Liver (tissue), 9 donors: ENCODE measurements around the gene MAPKBP1. TPM values are rescaled to one million over a fixed set of nuclear protein-coding genes. Genes with fewer than 3 reads are reported as not detected.

Source experiments
- DNase-seq: peaks from one replicate; pipeline ENCODE4 v3.0.0-alpha.2; 2017; ENCODE audit warnings: low spot score
- H3K27ac ChIP-seq, 2 donors: one replicate each; pipeline ENCODE4 v1.7.0; 2013; ENCODE audit warnings: inconsistent platforms in 2 of 2, low read length in 2 of 2, control low read depth in 1 of 2, low read depth in 1 of 2, mild to moderate bottlenecking in 1 of 2
- H3K27me3 ChIP-seq, 4 donors: one replicate each; pipeline versions ENCODE4 v1.6.1 to v1.7.0; 2013; ENCODE audit warnings: low read length in 3 of 4, inconsistent platforms in 1 of 4, mild to moderate bottlenecking in 1 of 4, moderate library complexity in 1 of 4; ENCODE audit not compliant: control insufficient read depth in 4 of 4, insufficient read depth in 4 of 4
- H3K36me3 ChIP-seq, 4 donors: one replicate each; pipeline versions ENCODE4 v1.6.1 to v1.7.0; 2013; ENCODE audit warnings: low read length in 3 of 4, mild to moderate bottlenecking in 3 of 4, low read depth in 1 of 4, moderate library complexity in 1 of 4; ENCODE audit not compliant: control insufficient read depth in 4 of 4, insufficient read depth in 3 of 4
- H3K4me1 ChIP-seq, 4 donors: one replicate each; pipeline versions ENCODE4 v1.6.1 to v1.7.0; 2013; ENCODE audit warnings: low read length in 3 of 4, mild to moderate bottlenecking in 3 of 4, moderate library complexity in 1 of 4; ENCODE audit not compliant: control insufficient read depth in 4 of 4, insufficient read depth in 4 of 4
- H3K4me3 ChIP-seq, 3 donors: one replicate each; pipeline versions ENCODE4 v1.6.1 to v1.7.0; 2013; ENCODE audit warnings: low read length in 3 of 3, control low read depth in 1 of 3, low read depth in 1 of 3, mild to moderate bottlenecking in 1 of 3
- H3K9ac ChIP-seq, 2 donors: one replicate each; pipeline ENCODE4 v1.7.0; 2013; ENCODE audit warnings: low read length in 2 of 2, mild to moderate bottlenecking in 2 of 2, moderate library complexity in 2 of 2, control low read depth in 1 of 2, low read depth in 1 of 2
- H3K9me3 ChIP-seq, 4 donors: one replicate each; pipeline versions ENCODE4 v1.6.1 to v1.7.0; 2013; ENCODE audit warnings: low read length in 3 of 4; ENCODE audit not compliant: control insufficient read depth in 4 of 4
- EGR1 ChIP-seq, 2 donors: IDR thresholded peaks; 2 replicates each; pipeline ENCODE4 v1.6.1; 2016 to 2018; ENCODE audit warnings: antibody characterized with exemption in 2 of 2, low read depth in 2 of 2
- FOXA1 ChIP-seq: IDR thresholded peaks from 2 replicates; pipeline ENCODE4 v1.6.1; 2016; ENCODE audit warnings: antibody characterized with exemption
- FOXA2 ChIP-seq: IDR thresholded peaks from 2 replicates; pipeline ENCODE4 v1.6.1; 2016; ENCODE audit warnings: antibody characterized with exemption
- GABPA ChIP-seq, 2 donors: IDR thresholded peaks in 1 of 2; conservative IDR thresholded peaks in 1 of 2; 2 replicates each; pipeline ENCODE4 v1.6.1; 2016; ENCODE audit warnings: antibody characterized with exemption in 2 of 2, mild to moderate bottlenecking in 1 of 2, moderate library complexity in 1 of 2
- HNF4A ChIP-seq, 2 donors: conservative IDR thresholded peaks; 2 replicates each; pipeline ENCODE4 v1.6.1; 2016; ENCODE audit warnings: antibody characterized with exemption in 2 of 2, mild to moderate bottlenecking in 2 of 2
- HNF4G ChIP-seq: IDR thresholded peaks from 2 replicates; pipeline ENCODE4 v1.6.1; 2016; ENCODE audit warnings: antibody characterized with exemption
- JUND ChIP-seq, 2 donors: IDR thresholded peaks; 2 replicates each; pipeline ENCODE4 v1.6.1; 2016; ENCODE audit warnings: antibody characterized with exemption in 2 of 2
- NR2F2 ChIP-seq: IDR thresholded peaks from 2 replicates; pipeline ENCODE4 v1.6.1; 2016; ENCODE audit warnings: antibody characterized with exemption
- RAD21 ChIP-seq, 2 donors: IDR thresholded peaks; 2 replicates each; pipeline ENCODE4 v1.6.1; 2016; ENCODE audit warnings: antibody characterized with exemption in 2 of 2, mild to moderate bottlenecking in 2 of 2
- RXRA ChIP-seq, 2 donors: IDR thresholded peaks; 2 replicates each; pipeline ENCODE4 v1.6.1; 2017 to 2018; ENCODE audit warnings: antibody characterized with exemption in 2 of 2, mild to moderate bottlenecking in 1 of 2
- SP1 ChIP-seq: IDR thresholded peaks from 2 replicates; pipeline ENCODE4 v1.6.1; 2018; ENCODE audit warnings: antibody characterized with exemption, mild to moderate bottlenecking
- TAF1 ChIP-seq: conservative IDR thresholded peaks from 2 replicates; pipeline ENCODE4 v1.6.1; 2016; ENCODE audit warnings: antibody characterized with exemption, mild to moderate bottlenecking
- YY1 ChIP-seq: IDR thresholded peaks from 2 replicates; pipeline ENCODE4 v1.6.1; 2016; ENCODE audit warnings: antibody characterized with exemption, mild to moderate bottlenecking
- WGBS: extraction: QIAGEN DNeasy Blood & Tissue Kit; methylation state at CpG from one replicate; pipeline ENCODE4 v1.1.7; 2013; 5-methylcytosine and 5-hydroxymethylcytosine counted together
- polyA plus RNA-seq, 2 donors: library from polyadenylated mRNA; stranded (reverse) in 1 of 2; unstranded in 1 of 2; fragments of 200-250 nt in 1 of 2; fragments of >200 nt in 1 of 2; fragmentation: Nextera tagmentation in 1 of 2; extraction: Ambion mirVana in 1 of 2; gene quantifications; one replicate each; pipeline versions ENCODE4 v1.2.1 to v1.2.3, GENCODE V29; 2013 to 2015
- total RNA-seq, 2 donors: library from RNA; depleted of rRNA; stranded (reverse); fragments of >200 nt; gene quantifications; one replicate each; pipeline ENCODE4 v1.2.3, GENCODE V29; 2014
- TF ChIP-seq, protein P1 (sequence below): fragments of 150-350 bp; IDR thresholded peaks from 2 replicates; pipeline ENCODE4 v1.5.1; 2017; ENCODE audit warnings: improper control_type of control experiment, low read depth, low read length; ENCODE audit not compliant: missing input control
- TF ChIP-seq, protein P2 (sequence below): IDR thresholded peaks from 2 replicates; pipeline ENCODE4 v1.6.1; 2016; ENCODE audit warnings: antibody characterized with exemption
- TF ChIP-seq, protein P3 (sequence below): IDR thresholded peaks from 2 replicates; pipeline ENCODE4 v1.6.1; 2016; ENCODE audit warnings: antibody characterized with exemption
- TF ChIP-seq, protein P4 (sequence below): IDR thresholded peaks from 2 replicates; pipeline ENCODE4 v1.6.1; 2016; ENCODE audit warnings: antibody characterized with exemption
- TF ChIP-seq, protein P5 (sequence below): IDR thresholded peaks from 2 replicates; pipeline ENCODE4 v1.6.1; 2016; ENCODE audit warnings: antibody characterized with exemption, mild to moderate bottlenecking
- donor health status: healthy.
- donor health status: healthy.
- donor health status: healthy.
- donor health status: healthy.
- donor health status: healthy.

Gene MAPKBP1
- total and polyA plus RNA-seq, 4 donors = 0.89 to 10.3 (median 2.7) TPM

DNA sequence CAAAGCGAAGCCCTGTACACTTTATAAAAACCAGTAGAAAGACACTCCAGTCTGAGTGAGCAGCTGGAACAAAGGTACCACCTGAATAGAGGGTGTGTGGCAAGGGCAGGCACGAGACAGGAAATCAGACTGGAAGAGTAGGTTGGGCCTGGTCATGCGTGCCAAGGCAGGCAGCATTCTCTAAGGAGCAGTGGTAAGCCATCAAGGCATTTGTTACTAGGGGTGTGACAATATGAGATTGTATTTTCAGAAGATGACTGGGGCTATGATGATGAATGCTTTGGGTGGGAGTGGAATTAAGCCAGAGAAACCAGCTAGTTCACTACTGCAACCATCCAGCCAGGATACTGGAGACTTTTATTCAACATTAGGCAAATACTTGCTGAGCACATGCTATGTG is 58.6 kb downstream of the MAPKBP1 start:
- H3K36me3 ChIP-seq = peaks cover 0 to 4% (median 0%) of the 10 kb centered on the region in 4 donors
- no peaks in the 10 kb centered on the region for H3K9me3 ChIP-seq
- no peak for DNase-seq
- peaks cover 0 to 8% (median 7%) of the 10 kb centered on the region in 4 donors for H3K4me1 ChIP-seq
- H3K27me3 ChIP-seq = no peaks in the 10 kb centered on the region
- no peak for TF ChIP-seq HNF4A (conservative IDR thresholded peaks at IDR 0.05)
- TF ChIP-seq RXRA (IDR thresholded peaks at IDR 0.05) = no peak
- TF ChIP-seq, protein P1, sequence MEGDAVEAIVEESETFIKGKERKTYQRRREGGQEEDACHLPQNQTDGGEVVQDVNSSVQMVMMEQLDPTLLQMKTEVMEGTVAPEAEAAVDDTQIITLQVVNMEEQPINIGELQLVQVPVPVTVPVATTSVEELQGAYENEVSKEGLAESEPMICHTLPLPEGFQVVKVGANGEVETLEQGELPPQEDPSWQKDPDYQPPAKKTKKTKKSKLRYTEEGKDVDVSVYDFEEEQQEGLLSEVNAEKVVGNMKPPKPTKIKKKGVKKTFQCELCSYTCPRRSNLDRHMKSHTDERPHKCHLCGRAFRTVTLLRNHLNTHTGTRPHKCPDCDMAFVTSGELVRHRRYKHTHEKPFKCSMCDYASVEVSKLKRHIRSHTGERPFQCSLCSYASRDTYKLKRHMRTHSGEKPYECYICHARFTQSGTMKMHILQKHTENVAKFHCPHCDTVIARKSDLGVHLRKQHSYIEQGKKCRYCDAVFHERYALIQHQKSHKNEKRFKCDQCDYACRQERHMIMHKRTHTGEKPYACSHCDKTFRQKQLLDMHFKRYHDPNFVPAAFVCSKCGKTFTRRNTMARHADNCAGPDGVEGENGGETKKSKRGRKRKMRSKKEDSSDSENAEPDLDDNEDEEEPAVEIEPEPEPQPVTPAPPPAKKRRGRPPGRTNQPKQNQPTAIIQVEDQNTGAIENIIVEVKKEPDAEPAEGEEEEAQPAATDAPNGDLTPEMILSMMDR = no peak
- TF ChIP-seq, protein P2, sequence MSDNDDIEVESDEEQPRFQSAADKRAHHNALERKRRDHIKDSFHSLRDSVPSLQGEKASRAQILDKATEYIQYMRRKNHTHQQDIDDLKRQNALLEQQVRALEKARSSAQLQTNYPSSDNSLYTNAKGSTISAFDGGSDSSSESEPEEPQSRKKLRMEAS = no peak
- TF ChIP-seq RAD21 (IDR thresholded peaks at IDR 0.05) = no peak
- TF ChIP-seq, protein P3, sequence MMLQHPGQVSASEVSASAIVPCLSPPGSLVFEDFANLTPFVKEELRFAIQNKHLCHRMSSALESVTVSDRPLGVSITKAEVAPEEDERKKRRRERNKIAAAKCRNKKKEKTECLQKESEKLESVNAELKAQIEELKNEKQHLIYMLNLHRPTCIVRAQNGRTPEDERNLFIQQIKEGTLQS = no peak
- TF ChIP-seq YY1 = no peak
- TF ChIP-seq TAF1 = no peak
- no peak for TF ChIP-seq GABPA (IDR thresholded peaks at IDR 0.05 in 1 of 2, conservative IDR thresholded peaks at IDR 0.05 in 1 of 2)
- TF ChIP-seq FOXA1 = no peak
- TF ChIP-seq JUND (IDR thresholded peaks at IDR 0.05) = no peak
- no peak for TF ChIP-seq HNF4G
- TF ChIP-seq NR2F2 = no peak
- TF ChIP-seq FOXA2 = no peak
- no peak for TF ChIP-seq EGR1 (IDR thresholded peaks at IDR 0.05; ENCODE audit: low read depth in 2 of 2)
- TF ChIP-seq, protein P4, sequence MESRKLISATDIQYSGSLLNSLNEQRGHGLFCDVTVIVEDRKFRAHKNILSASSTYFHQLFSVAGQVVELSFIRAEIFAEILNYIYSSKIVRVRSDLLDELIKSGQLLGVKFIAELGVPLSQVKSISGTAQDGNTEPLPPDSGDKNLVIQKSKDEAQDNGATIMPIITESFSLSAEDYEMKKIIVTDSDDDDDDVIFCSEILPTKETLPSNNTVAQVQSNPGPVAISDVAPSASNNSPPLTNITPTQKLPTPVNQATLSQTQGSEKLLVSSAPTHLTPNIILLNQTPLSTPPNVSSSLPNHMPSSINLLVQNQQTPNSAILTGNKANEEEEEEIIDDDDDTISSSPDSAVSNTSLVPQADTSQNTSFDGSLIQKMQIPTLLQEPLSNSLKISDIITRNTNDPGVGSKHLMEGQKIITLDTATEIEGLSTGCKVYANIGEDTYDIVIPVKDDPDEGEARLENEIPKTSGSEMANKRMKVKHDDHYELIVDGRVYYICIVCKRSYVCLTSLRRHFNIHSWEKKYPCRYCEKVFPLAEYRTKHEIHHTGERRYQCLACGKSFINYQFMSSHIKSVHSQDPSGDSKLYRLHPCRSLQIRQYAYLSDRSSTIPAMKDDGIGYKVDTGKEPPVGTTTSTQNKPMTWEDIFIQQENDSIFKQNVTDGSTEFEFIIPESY = no peak
- TF ChIP-seq SP1 = no peak
- TF ChIP-seq, protein P5, sequence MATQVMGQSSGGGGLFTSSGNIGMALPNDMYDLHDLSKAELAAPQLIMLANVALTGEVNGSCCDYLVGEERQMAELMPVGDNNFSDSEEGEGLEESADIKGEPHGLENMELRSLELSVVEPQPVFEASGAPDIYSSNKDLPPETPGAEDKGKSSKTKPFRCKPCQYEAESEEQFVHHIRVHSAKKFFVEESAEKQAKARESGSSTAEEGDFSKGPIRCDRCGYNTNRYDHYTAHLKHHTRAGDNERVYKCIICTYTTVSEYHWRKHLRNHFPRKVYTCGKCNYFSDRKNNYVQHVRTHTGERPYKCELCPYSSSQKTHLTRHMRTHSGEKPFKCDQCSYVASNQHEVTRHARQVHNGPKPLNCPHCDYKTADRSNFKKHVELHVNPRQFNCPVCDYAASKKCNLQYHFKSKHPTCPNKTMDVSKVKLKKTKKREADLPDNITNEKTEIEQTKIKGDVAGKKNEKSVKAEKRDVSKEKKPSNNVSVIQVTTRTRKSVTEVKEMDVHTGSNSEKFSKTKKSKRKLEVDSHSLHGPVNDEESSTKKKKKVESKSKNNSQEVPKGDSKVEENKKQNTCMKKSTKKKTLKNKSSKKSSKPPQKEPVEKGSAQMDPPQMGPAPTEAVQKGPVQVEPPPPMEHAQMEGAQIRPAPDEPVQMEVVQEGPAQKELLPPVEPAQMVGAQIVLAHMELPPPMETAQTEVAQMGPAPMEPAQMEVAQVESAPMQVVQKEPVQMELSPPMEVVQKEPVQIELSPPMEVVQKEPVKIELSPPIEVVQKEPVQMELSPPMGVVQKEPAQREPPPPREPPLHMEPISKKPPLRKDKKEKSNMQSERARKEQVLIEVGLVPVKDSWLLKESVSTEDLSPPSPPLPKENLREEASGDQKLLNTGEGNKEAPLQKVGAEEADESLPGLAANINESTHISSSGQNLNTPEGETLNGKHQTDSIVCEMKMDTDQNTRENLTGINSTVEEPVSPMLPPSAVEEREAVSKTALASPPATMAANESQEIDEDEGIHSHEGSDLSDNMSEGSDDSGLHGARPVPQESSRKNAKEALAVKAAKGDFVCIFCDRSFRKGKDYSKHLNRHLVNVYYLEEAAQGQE = no peak
- H3K27ac ChIP-seq = no peak overlapping the region
- H3K9ac ChIP-seq = no peak overlapping the region
- no peak overlapping the region for H3K4me3 ChIP-seq
- 85% methylated on average over 3 of the region's 3 CpGs for WGBS
